Measurements from ENCODE around the gene CKAP5. TPM values are rescaled to one million over a fixed set of nuclear protein-coding genes. Genes with fewer than 3 reads are reported as not detected.

Gene CKAP5
- total RNA-seq, 4 donors from 2014 or later: 29.9 to 59.2 (median 38.9) TPM

GRCh38 chr11:46856605-46857343 lies 10.7 kb upstream of the CKAP5 start:
- H3K4me1 ChIP-seq: no peaks in the 10 kb centered on the region
- WGBS: 66% methylated on average over 5 of the region's 5 CpGs
- no peaks in the 10 kb centered on the region for H3K9me3 ChIP-seq
- TF ChIP-seq EP300 (IDR thresholded peaks at IDR 0.05) (no peak), POLR2AphosphoS5 (IDR thresholded peaks at IDR 0.05) (no peak), POLR2A (IDR thresholded peaks at IDR 0.05) (no peak), CTCF (IDR thresholded peaks at IDR 0.05) (no peak)
- no peak for DNase-seq (ENCODE audit: low spot score in 2 of 2)
- H3K27me3 ChIP-seq: no peaks in the 10 kb centered on the region
- H3K36me3 ChIP-seq: peaks cover 34% of the 10 kb centered on the region
- H3K27ac ChIP-seq: no peak overlapping the region
- no peak overlapping the region for H3K4me3 ChIP-seq

- Histone ChIP-seq H3K9me3 (no peaks in the 10 kb centered on the region), H3K27ac (no peak overlapping the region), H3K4me1 (no peaks in the 10 kb centered on the region), H3K36me3 (peaks cover 31% of the 10 kb centered on the region), H3K4me3 (no peak overlapping the region), H3K27me3 (no peaks in the 10 kb centered on the region)
- 93% methylated on average over 2 of the region's 2 CpGs for WGBS
- no peak for TF ChIP-seq CTCF (IDR thresholded peaks at IDR 0.05)
- TF ChIP-seq POLR2A (IDR thresholded peaks at IDR 0.05): no peak
- no peak for TF ChIP-seq EP300 (IDR thresholded peaks at IDR 0.05)
- no peak for TF ChIP-seq POLR2AphosphoS5 (IDR thresholded peaks at IDR 0.05)
- no peak for DNase-seq (ENCODE audit: low spot score in 2 of 2)
Measured at GRCh38 chr11:46855863-46856262, 9.8 kb upstream of the CKAP5 start.

- Histone ChIP-seq H3K27ac (no peak overlapping the region), H3K4me1 (no peaks in the 10 kb centered on the region), H3K9me3 (no peaks in the 10 kb centered on the region), H3K27me3 (no peaks in the 10 kb centered on the region), H3K36me3 (peaks cover 24% of the 10 kb centered on the region), H3K4me3 (no peak overlapping the region)
- no peak for TF ChIP-seq POLR2AphosphoS5 (IDR thresholded peaks at IDR 0.05)
- no peak for TF ChIP-seq POLR2A (IDR thresholded peaks at IDR 0.05)
- no peak for TF ChIP-seq EP300 (IDR thresholded peaks at IDR 0.05)
- no peak for TF ChIP-seq CTCF (IDR thresholded peaks at IDR 0.05)
- no peak for DNase-seq (ENCODE audit: low spot score in 2 of 2)
- 94% methylated on average over 3 of the region's 3 CpGs for WGBS
Measured at GRCh38 chr11:46855167-46855566, 9.1 kb upstream of the CKAP5 start.

- DNase-seq (ENCODE audit: low spot score in 2 of 2): no peak
- Histone ChIP-seq H3K27ac (no peak overlapping the region), H3K4me3 (no peak overlapping the region), H3K27me3 (no peaks in the 10 kb centered on the region), H3K4me1 (peaks cover 6% of the 10 kb centered on the region), H3K36me3 (no peaks in the 10 kb centered on the region), H3K9me3 (no peaks in the 10 kb centered on the region)
- TF ChIP-seq POLR2AphosphoS5 (IDR thresholded peaks at IDR 0.05): no peak
- 58% methylated on average over 10 of the region's 10 CpGs for WGBS
Measured at GRCh38 chr11:46850829-46851380, 4.8 kb upstream of the CKAP5 start.

GRCh38 chr11:46849631-46850030 lies 3.6 kb upstream of the CKAP5 start:
- TF ChIP-seq EP300 (IDR thresholded peaks at IDR 0.05) (no peak), CTCF (IDR thresholded peaks at IDR 0.05) (no peak), POLR2A (IDR thresholded peaks at IDR 0.05) (no peak), POLR2AphosphoS5 (IDR thresholded peaks at IDR 0.05) (no peak)
- no peaks in the 10 kb centered on the region for H3K36me3 ChIP-seq
- no peak overlapping the region for H3K27ac ChIP-seq
- H3K9me3 ChIP-seq: no peaks in the 10 kb centered on the region
- no peak for DNase-seq (ENCODE audit: low spot score in 2 of 2)
- 88% methylated on average over 1 of the region's 1 CpG for WGBS
- H3K4me1 ChIP-seq: peaks cover 15% of the 10 kb centered on the region
- no peaks in the 10 kb centered on the region for H3K27me3 ChIP-seq
- H3K4me3 ChIP-seq: no peak overlapping the region

Measured in suprapubic skin (tissue), 4 donors.